ENCODE results near the gene YIPF7. TPM values are rescaled to one million over a fixed set of nuclear protein-coding genes. Genes with fewer than 3 reads are reported as not detected.

YIPF7 gene
- total RNA-seq, 1 experiment from 2014 or later, result not detected

DNA sequence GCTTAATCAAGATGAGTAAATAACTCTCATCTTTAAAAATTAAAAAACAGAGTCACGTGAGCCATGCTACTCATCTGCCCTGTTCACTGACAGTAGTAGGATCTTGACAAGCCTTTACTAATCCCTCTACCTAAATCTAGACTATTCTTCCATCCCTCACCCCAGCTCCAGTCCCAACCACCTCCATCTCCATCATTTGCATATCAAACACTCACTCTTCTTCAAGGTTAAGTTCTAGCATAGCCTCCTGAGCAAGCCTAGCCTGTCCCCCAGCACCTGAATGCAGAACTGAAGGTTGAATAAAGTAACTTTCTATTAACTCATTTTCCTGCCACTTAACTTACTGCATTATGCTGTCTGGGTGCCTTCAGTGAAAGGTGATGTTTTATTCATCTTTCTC is 72.5 kb downstream of the YIPF7 start (continued):
- TF ChIP-seq NFE2L1 (CRISPR knock-in tag; IDR thresholded peaks at IDR 0.05) (no peak), MYBL2 (CRISPR knock-in tag; IDR thresholded peaks at IDR 0.05) (no peak)
- TF ChIP-seq, protein P1, sequence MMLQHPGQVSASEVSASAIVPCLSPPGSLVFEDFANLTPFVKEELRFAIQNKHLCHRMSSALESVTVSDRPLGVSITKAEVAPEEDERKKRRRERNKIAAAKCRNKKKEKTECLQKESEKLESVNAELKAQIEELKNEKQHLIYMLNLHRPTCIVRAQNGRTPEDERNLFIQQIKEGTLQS (CRISPR knock-in tag; conservative IDR thresholded peaks at IDR 0.05), result no peak
- TF ChIP-seq, protein P2, sequence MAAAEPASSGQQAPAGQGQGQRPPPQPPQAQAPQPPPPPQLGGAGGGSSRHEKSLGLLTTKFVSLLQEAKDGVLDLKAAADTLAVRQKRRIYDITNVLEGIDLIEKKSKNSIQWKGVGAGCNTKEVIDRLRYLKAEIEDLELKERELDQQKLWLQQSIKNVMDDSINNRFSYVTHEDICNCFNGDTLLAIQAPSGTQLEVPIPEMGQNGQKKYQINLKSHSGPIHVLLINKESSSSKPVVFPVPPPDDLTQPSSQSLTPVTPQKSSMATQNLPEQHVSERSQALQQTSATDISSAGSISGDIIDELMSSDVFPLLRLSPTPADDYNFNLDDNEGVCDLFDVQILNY (CRISPR knock-in tag; IDR thresholded peaks at IDR 0.05), result no peak

Other genes with a start within 250 kb of the YIPF7 start
- 3.5 to 3.8 TPM (median 3.6 TPM) in 3 replicates for gene KCTD8, start 202.8 kb downstream of the YIPF7 start, total RNA-seq (2021)
- gene GUF1, start 26.8 kb upstream of the YIPF7 start, total RNA-seq (2021), result 37.6 to 38.8 TPM (median 37.8 TPM) in 3 replicates
- 4.7 to 5.2 TPM (median 4.9 TPM) in 3 replicates for gene GNPDA2, start 74.9 kb upstream of the YIPF7 start, total RNA-seq (2021)